ENCODE data around the gene BLCAP.
"Not testable (repeated sequence)": the region's sequence is repeated elsewhere in the genome, so short reads cannot be mapped to it uniquely, and the experiment has no call there.

Gene BLCAP

DNA sequence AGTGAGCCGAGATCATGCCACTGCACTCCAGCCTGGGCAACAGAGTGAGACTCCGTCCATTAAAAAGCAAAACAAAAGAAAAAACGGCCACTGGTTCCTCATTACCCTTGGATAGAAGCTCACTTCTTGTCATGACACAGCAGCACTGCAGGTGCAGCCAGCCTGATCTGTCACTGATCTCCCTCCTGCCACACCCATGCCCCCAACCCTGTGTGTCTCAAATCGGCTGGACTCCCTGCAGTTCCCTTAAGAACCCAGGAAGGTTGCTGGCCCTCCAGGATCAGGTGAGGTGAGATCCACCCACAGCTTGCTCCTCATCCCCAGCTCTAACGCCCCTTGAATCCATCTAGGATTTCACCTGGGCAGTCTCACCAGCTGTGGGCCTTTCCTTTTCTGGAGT is 32.9 kb downstream of the BLCAP start:
- DNase-seq, result no peak
- intact Hi-C loops (cut with DNase I), result no loop called here

DNA sequence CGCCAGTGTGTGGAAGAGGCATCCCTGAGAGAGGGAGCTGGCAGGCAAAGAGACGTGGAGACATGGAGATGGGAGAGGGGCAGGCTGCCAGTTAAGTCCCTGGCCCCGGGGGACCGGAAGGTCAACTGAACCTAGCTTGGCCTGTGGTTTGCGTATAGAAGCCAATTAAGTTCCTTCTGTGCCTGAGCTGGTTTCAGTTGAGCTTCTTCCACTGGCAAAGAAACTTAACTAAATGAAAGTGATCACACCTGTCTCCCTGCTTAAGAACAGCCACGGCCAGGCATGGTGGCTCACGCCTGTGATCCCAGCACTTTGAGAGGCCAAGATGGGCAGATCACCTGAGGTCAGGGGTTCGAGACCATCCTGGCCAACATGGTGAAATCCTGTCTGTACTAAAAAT is 33.4 kb downstream of the BLCAP start:
- intact Hi-C loops (cut with DNase I), result no loop called here
- DNase-seq, result no peak

DNA sequence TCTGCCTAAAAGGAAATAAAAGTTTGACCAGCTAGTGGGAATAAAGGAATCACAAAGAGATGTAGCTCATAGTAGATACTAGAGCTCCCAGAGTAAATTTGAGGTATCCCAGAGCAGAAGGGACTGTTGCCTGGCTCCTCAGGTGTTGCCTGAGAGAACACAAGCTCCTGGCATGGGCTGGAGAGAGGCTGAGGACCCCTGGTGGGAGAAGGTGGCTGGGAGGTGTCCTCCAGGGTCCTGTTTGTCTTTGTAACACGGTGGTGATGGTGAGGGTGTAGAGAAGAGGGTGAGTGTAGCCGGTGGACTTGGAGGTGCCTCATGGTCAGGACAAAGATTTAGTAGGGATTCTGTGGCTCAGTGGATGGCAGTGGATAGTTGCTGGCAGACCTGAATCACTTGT is 34.7 kb downstream of the BLCAP start:
- no peak for DNase-seq
- intact Hi-C loops (cut with DNase I), result no loop called here

DNA sequence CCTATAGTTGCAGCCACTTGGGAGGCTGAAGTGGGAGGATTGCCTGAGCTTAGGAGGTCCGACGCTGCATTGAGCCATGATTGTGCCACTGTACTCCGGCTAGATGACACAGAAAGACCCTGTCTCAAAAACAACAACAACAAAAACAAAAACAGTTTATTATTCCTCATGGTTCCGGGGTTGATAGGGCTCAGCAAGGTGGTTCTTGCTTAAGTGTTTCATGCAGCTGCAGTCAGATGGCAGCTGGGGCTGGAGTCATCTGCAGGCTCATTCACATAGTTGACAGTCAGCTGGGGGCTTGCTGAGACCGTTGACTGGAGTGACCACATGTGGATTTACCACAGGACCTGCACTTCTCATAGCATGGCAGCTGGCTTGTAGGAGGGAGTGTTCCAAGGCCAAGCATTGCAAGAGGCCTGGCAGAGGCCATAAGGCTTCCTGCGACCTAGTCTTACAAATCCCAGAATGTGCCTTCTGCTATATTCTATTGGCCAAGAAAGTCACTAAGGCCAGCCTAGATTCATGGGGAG is 35.5 kb downstream of the BLCAP start:
- intact Hi-C loops (cut with DNase I), result no loop called here
- DNase-seq, result no peak

DNA sequence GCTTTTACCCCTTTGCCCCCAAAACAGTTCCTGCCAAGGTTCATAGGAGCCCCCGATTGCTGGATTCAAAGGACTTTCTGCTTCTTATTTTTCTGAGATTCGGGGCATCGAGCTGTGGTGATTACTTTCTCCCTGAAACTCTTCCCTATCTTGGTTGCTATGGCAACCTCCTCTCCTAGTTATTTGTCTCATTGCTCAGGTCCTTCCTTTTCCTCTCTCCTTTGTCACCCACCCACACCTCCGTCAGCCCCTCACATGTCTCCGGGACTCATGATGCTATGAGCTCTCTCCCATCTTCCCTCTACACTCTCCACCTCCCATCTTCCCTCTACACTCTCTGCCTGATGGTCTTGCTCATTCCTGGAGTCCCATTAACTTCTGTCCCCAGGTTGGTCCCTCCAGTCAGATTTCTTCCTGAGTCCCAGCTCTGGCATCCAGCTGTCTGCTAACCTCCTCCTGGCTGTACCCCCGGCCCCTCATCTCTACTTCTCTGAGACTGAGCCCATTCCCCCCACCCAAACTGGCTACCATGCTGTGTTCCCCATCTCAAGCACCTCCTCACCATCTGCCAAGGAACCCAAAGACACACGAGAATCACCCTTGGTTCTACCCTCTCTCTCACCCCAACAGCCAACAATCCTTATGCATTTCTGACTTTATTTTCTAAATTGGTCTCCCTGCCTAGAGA is 36.9 kb downstream of the BLCAP start:
- DNase-seq, result peak in 2 of 10 donors; percentile 19 to 34
- intact Hi-C loops (cut with DNase I), result no loop called here

DNA sequence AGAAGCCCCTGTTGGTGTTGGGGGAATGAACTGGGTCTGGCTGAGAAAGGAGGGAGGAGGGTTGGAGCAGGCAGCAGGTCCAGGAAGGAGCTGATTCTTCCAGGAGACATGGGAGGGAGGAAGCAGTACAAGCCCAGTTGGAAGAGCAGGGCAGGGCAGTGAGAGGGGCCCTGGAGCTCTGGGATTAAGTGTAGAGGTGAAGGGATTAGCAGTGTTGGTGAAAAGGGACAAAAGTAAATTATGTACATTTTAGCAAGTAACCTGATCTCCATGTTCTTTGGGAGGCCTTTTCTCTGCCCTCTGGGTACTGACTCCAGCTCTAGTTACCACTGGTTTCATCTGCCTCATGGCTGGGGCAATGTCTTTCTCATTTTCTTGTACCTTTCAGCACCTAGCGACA is 41.5 kb downstream of the BLCAP start:
- intact Hi-C loops (cut with DNase I); DNase-seq: not testable (repeated sequence)

DNA sequence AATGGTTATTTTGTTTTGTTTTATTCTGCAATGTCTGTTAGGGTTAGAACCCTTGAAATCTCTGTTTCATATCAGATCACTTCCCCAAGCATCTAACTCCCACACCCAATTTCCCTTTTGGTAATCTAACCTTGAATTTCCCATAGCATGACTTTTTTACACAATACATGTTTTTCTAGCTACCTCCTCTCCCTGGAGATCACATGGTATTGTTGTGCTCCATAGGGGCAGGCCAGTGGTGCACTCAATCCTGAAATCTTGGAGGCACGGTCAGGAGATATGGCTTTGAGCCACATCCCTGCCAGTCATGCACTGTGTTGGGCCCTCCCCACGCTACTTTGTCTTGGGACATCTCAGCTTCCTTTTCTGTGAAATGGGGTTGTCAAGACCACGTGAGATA is 43.3 kb downstream of the BLCAP start:
- intact Hi-C loops (cut with DNase I), result no loop called here

DNA sequence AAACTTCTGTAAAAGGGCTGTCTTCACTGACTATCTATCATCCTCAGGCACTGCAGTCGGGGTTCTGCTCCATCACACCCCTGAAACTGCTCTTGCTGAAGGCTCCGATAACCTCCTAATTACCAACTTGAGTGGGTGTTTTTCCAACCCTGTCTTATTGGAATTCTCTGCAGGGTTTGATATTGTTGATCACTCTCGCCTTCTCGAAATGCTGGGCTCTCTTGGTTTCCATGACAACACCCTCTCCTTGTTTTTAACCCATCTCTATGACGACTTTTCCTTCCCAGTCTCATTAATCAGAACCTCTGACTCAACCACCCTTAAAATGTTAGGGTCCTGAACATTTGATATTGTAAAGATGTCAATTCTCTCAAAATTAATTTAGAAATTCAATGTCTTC is 46.1 kb downstream of the BLCAP start:
- intact Hi-C loops (cut with DNase I), result no loop called here
- DNase-seq, result no peak

More for the DNA sequence above, 43.3 kb downstream of the BLCAP start:
- DNase-seq, result no peak

DNA sequence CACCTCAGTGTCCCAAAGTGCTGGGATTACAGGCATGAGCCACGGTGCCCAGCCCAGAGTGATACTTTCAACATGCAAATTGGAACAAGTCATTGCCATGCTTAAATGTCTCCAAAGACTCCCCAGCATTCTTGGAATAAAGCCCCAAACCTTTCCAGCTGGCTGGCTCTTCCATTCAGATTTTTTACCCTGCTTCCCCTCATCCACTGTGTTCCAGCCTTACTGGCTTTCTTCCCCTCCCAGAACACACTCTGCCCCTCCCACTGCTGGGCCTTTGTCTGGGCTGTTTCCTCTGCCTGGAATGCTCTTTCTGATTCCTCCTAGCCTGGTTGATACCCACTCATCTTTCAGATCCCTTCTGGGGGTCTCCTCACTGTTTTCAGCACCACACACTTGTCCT is 46.8 kb downstream of the BLCAP start:
- DNase-seq, result no peak
- intact Hi-C loops (cut with DNase I), result no loop called here

DNA sequence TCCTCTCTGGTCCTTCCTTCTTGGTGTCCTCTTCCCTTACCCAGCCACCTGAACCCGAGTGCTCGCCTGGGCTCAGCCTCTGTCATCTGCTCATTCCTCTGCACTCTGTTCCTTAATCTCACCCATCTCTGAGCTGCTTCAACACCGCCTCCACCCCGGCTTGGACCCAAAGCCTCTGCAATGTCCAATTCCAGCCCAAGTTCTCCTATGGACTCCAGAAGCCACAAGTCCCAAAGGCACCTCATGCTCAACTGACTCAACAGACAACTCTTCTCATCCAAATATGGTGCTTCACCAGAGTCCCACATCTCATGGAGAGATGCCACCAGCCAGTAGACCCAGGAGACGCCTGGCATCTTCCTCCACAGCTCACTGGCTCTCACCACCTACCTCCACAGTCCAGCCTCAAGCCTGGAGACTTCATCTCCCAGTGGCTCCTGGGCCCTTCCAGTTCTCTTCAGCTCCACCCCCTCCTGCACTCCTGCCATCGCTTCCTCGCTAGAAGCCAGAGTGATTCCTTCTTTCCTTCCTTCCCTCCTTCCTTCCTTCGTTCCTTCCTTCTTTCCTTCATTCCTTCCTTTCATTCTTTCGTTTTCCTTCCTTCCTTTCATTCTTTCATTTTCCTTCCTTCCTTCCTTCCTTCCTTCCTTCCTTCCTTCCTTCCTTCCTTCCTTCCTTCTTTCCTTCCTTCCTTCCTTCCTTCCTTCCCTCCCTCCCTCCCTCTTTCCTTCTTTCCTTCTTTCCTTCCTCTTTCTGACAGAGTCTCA is 47.6 kb downstream of the BLCAP start:
- DNase-seq, result no peak
- intact Hi-C loops (cut with DNase I), result no loop called here

DNA sequence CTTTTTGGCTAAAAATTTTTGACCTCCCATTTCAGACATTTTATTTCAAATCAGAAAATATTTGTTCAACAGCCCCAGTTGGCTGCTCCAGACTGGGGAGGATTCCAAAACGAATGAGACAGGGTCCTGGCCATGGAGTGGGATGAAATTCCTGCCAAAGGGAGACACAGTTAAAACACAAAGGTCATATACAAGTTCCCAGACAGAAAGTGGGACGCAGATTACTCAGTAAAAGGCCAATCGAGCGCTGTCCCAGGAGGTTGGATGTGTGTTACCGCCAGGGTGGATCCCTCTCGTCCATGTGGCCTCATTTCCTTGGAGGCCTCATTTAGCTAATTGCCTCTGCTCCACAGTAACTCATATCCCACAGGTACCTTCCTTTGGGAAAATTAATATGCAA is 48.4 kb downstream of the BLCAP start:
- intact Hi-C loops (cut with DNase I), result no loop called here
- DNase-seq, result no peak

DNA sequence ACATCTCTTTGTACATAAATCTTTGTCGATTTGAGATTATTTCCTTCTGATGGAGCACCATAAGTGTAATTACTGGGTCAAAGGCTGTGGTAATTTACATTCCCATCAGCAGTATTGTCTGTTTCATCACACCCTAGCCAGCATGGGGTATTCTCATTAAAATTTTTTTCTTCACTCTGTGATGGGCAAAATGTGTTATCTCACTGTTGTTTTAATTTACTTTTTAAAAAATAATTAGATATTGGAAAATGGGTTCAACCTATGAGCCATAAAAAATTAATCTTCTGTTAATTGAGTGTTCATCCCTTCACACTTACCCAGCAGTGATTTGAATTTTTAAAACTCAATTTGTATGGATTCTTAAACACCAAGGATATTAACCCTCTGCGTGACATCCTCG is 50.6 kb downstream of the BLCAP start:
- intact Hi-C loops (cut with DNase I), result no loop called here
- DNase-seq, result no peak

DNA sequence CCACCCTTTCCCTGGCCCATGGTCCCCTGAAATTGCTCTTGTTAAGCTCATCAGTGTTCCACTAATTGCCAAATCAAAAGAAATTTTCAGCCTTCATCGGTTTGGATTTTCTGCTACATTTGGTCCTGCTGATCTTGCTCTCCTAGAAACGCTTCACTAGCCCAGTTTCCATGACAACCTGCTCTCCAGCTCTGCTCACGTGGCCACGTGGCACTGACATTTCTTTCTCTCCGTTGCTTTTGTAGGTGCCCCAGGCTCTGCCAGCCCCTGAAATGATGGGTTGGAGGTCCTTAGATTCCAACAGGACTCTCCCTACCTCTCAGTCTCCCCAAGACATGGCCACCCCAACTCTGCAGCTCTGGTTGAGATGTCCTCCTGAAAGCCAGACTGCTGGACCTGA is 52.4 kb downstream of the BLCAP start:
- intact Hi-C loops (cut with DNase I), result no loop called here
- peak in 9 of 10 donors; percentile 25 to 93 (median 62) for DNase-seq

DNA sequence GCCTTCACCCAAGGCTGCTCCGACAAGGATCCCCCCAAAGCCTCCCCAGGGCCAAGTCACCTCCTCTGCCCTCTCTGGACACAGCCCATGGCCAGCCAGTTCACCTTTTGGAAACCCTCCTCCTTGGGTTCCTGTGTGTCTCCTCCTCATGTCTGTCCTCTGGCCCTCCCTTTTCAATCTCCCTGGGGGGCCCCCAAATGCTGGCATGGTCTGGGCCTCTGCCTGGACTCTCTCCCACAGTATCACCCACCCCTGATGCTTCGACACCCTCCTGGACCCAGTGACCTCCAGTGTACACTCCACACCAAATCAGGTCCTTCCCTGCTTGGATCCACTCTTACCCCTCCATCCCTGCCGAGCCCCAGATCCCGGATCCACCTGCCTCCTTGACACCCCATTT is 53.3 kb downstream of the BLCAP start:
- intact Hi-C loops (cut with DNase I), result no loop called here
- DNase-seq, result no peak

DNA sequence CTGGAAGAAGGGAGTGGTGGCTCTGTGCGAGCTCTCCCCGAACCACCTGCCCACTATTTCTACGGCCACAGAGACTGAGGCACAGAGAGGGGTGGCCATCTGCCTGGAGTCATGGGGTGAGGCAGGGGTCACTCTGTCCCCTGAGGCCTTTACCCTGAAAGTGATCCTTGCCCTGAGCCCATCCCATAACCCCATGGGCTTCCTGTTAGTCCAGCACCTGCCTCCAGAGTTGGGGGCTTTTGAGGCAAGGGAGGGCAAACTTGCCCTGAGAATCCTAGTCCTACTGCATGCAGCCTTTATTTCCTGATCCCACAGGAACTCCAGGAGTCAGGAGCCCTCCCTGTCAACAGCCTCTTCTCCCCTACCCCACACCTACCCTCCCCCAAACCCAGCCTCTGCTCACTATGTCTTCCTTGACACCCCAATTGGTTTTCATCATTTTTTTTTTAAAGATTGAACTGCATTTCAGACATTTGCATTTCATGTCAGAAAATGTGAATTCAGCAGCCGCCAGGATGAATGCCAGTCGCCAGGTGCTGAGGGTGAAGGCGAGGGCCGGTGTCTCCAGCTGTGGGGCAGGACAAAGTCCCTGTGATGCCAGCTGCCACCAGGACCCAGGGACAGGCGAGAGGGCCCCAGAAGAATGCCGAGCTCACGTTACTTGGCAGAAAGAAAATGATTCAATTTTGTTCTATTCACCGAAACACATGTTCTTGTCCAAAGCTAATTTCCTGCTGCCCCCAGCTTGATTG is 54.3 kb downstream of the BLCAP start:
- intact Hi-C loops (cut with DNase I), result no loop called here
- no peak for DNase-seq

DNA sequence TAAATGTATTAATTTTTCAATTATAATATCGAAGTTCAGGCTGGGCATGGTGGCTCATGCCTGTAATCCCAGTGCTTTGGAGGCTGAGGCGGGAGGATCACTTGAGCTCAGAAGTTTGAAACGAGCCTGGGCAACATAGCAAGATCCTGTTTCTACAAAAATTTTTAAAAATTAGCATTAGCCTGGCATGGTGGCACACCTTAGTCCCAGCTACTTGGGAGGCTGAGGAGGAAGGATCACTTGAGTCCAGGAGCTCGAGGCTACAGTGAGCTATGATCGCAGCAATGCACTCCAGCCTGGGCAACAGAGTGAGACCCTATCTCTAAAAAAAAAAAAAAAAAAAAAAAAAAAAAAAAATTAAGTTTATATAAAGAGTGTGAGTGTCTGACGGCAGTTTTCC is 55.2 kb downstream of the BLCAP start:
- intact Hi-C loops (cut with DNase I); DNase-seq: not testable (repeated sequence)

DNA sequence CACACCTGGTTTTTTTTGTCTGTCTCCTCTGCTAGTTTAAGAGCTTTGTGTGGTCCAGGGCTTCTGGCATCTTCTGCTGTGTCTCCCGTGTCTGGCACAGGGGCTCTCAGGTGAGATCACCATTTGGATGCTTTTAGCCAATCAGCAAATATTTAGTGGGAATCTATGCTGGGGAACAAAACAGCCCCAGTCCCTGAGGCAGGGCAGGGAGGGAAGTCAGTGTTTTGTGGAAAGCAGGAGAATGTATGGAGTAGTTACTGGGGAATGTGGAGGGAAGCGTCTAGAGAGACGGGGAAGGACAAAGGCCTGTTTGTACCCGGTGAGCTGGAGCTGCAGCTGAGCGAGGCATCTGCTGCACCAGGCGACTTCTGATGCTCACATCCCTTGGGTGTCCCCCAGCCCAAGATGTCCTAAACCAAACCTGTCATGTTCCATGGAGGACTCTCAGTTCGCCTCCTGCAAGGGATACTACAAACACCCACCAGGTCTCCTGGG is 55.9 kb downstream of the BLCAP start:
- intact Hi-C loops (cut with DNase I), result no loop called here

DNA sequence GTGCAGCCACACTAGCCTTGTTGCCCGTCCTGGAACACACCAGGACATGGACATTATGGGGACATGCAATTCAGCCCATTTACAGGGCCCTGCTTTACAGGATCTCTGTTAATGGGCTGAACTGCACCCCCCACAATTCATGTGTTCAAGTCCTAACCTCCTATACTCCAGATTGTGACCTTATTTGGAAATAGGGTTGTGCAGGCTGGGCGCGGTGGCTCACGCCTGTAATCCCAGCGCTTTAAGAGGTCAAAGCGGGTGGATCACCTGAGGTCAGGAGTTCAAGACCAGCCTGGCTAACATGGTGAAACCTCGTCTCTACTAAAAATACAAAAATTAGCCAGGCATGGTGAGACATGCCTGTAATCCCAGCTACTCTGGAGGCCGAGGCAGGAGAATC is 57.5 kb downstream of the BLCAP start:
- intact Hi-C loops (cut with DNase I); DNase-seq: not testable (repeated sequence)

More for the DNA sequence above, 55.9 kb downstream of the BLCAP start:
- DNase-seq, result no peak

DNA sequence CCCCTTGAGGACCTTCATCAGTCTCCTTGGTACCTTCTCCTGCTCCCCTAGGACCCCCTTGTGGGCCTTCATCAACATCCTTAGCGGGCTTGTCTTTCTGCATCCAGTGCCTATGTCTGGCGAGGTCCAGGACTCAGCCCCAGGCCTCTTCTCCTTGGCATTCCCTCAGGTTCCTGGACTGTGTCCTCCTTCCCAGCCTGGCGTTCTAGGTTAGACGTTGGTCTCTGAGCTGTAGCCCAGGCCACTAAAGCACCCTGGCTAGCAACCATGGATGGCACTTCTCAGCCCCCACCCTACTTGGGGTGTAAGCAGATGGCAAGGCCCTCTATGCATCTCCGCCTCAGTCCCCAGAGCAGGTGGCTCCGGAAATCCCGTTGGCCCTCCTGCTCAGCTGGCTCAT is 58.1 kb downstream of the BLCAP start:
- intact Hi-C loops (cut with DNase I), result no loop called here
- DNase-seq, result no peak

DNA sequence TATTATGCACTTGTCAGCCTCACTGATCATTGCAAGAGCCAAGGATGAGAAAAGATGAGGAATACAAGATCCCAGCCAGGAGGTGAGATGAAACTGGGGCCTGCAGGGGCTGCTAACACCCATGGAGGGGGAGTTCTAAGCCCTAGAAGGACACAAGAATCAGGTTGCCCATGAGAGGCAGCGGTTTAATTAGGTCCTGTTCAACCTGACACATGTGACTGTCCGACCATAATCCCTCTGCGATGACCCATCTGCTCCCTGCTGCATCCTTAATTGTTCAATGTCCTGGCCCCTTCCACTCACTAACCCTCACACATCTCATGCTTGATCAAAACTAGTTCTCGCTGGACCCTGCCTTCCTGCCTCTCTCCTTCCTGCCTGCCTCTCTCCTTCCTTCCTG is 58.8 kb downstream of the BLCAP start:
- no peak for DNase-seq

More for the DNA sequence above, 58.8 kb downstream of the BLCAP start:
- intact Hi-C loops (cut with DNase I), result no loop called here

Measured in posterior cingulate gyrus (tissue), 11 donors.